Endometrium (tissue), 2 donors: ENCODE data around the gene PLEKHO1.
"Not testable (repeated sequence)": the region's sequence is repeated elsewhere in the genome, so short reads cannot be mapped to it uniquely, and the experiment has no call there.

Source experiments
- FAIRE-seq: peaks from 2 replicates; lab custom pipeline; 2012; peaks lifted over from hg19 to GRCh38; lab: Jason Lieb, UNC
- donor health status: control.
- donor health status: control.

Gene PLEKHO1

DNA sequence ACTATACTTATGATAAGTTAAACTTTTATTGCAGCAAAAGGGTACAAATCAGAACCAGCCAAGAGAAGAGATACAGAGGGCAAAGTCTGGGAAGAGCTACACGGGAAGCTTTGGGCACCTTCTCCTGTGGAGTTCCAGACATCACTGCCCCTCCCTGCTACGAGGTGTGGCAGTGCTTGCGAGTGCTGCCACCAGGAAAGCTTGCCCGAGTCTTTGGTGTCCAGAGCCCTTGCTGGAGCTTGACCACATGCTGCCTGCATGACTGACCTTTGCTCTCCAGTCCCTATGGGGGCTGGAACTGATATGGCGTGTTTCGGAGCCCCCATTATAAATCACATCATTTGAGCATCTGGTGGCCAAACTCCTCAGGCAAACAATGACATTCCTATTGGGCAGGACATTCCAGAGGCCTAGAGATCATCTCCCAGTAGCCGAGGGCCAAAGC is 23.4 kb downstream of the PLEKHO1 start:
- no peak for FAIRE-seq

- FAIRE-seq = no peak
Measured at GRCh38 chr1:150176593-150176992, 26.9 kb downstream of the PLEKHO1 start.

GRCh38 chr1:150178548-150178947 is 28.8 kb downstream of the PLEKHO1 start:
- FAIRE-seq = no peak

GRCh38 chr1:150179867-150180266 is 30.2 kb downstream of the PLEKHO1 start:
- no peak for FAIRE-seq

DNA sequence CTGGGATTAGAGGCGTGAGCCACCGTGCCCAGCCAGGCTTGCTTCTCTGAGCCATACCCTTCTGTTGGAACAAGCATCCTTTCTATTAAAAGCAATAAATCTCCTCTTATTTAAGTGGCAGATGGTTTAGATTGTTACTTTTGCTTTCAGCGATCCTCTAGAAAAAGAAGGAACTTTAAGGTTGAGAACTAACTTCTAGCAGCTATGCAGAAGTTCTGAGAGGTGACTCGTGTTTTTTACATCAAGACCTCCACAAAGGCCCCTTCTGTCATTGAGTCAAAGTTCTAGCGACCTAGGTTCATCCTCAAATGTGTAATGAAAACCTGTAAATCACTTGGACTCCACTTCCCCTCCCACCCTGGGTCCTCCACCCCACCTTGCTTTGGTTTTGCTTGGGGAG is 30.8 kb downstream of the PLEKHO1 start:
- no peak for FAIRE-seq

GRCh38 chr1:150182247-150182646 is 32.5 kb downstream of the PLEKHO1 start:
- FAIRE-seq = no peak

- no peak for FAIRE-seq
Measured at GRCh38 chr1:150183061-150183460, 33.3 kb downstream of the PLEKHO1 start.

DNA sequence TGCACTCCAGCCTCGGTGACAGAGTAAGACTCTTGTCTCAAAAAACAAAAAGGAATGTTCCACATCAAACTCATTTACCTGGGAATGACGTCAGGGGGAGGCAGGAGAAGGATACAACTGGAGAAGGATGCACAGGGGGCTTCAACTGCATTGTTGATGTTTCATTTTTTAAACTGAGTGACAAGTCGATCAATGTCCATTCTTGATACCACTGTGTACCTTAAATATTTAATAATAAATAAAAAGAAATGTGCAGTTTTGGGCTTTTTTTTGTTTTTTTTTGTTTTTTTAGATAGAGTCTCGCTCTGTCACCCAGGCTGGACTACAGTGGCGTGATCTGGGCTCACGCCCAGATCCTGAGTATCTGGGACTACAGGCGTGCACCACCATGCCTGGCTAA is 35.8 kb downstream of the PLEKHO1 start:
- FAIRE-seq = no peak

- not testable (repeated sequence) for FAIRE-seq
Measured at GRCh38 chr1:150186438-150186788, 36.7 kb downstream of the PLEKHO1 start.

- no peak for FAIRE-seq
Measured at GRCh38 chr1:150186789-150187559, 37.3 kb downstream of the PLEKHO1 start.

DNA sequence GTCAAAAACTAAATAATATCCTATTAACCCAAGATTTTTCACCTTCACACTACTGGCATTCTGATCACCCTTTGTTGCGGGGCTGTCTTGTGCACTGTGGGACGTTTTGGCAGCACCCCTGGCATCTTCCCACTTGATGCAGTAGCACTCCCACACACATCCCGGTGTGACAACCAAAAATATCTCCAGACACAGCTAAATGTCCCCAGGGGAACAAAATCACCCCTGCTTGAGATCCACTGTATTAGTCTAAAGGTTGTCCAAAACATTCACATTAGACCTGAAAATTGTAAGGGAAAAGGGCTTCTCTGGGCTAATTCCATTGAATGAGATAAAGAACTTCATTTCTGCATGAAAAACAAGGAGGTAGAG is 37.8 kb downstream of the PLEKHO1 start:
- no peak for FAIRE-seq

DNA sequence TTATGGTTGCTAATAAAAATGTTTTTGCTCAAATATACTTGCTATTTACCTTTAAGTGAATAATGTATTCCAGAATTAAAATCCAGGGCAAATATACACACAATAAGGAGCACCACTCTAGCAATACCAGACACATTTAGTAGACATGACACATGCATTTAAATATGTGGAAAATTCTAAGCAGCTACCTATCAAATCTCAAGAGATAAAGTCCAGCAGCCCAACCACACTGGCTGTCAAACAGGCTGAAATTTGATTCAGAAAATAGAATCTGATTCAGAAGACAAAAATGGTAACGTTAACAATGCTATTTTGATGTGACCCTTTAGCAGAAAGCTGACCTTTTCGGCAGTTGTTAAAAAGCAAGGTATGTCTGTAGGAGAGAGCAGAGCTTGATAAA is 42.3 kb downstream of the PLEKHO1 start:
- FAIRE-seq = no peak

- FAIRE-seq = no peak
Measured at GRCh38 chr1:150194381-150195031, 44.8 kb downstream of the PLEKHO1 start.

- no peak for FAIRE-seq
Measured at GRCh38 chr1:150196417-150196816, 46.7 kb downstream of the PLEKHO1 start.

DNA sequence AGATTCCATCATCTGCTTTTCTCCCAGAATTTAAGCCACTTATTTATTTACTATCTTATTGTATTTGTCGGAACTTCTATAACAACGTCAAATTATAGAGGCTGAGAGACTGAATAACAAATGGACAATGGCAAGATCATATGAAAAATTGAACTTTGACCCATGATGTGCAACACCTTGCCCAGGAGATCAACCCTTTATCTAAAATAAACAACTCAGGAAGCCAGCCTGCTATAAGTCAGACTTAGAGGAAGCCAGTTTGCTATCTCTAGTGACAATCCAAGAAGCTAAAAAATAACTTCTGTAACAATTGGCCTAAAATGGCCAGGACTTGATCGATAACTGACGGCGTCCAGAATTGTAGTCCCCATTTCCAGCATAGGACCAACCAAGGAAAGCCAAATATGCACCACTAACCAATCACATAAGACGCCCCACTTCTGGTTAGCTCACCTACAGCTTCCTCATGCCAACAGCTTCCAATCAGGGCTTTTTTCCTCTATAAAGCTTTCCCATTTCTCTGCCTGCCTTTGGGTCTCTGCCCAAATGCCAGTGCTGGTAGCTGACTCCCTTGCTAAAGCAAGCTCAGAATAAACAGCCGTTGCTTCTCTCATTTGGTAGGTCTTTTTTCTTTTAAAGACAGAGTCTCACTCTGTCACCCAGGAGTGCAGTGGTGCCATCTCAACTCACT is 57.7 kb downstream of the PLEKHO1 start:
- FAIRE-seq = no peak

- FAIRE-seq = not testable (repeated sequence)
Measured at GRCh38 chr1:150208460-150208859, 58.7 kb downstream of the PLEKHO1 start.
